Rectal smooth muscle tissue (tissue), 1 donor: Measurements from ENCODE around the gene NPLOC4.

Experiments
- H3K27ac ChIP-seq: one replicate; pipeline ENCODE4 v1.7.0; 2013; ENCODE audit warnings: low read depth, low read length, inconsistent platforms
- H3K27me3 ChIP-seq: one replicate; pipeline ENCODE4 v1.7.0; 2013; ENCODE audit warnings: low read length; ENCODE audit not compliant: control insufficient read depth, insufficient read depth
- H3K36me3 ChIP-seq: one replicate; pipeline ENCODE4 v1.7.0; 2013; ENCODE audit warnings: low read length; ENCODE audit not compliant: control insufficient read depth, insufficient read depth
- H3K4me1 ChIP-seq: one replicate; pipeline ENCODE4 v1.7.0; 2013; ENCODE audit warnings: low read length; ENCODE audit not compliant: control insufficient read depth, insufficient read depth
- H3K4me3 ChIP-seq: one replicate; pipeline ENCODE4 v1.7.0; 2013; ENCODE audit warnings: low read length
- H3K9ac ChIP-seq: one replicate; pipeline ENCODE4 v1.7.0; 2013; ENCODE audit warnings: low read length

NPLOC4 gene

DNA sequence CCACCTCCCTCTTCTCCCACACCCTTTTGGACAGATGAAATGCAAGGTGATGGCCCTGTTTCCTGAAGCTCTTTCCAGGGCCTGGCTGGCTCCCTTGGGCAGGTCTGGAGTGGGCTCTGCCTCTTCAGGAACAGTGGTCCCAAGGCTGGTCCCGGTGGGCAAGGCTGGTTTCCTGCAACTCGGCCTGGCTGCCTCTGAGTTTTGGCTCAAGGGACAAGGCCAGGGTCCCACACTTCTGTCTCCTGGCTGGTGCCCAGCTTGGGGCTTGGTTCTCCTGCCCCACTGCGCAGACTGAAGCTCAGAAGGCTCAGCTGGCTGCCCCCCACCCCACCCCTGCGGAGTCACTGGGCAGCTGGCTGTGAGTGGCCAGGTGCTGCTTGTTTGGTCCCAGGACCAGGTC lies 120.5 kb downstream of the NPLOC4 start:
- H3K27me3 ChIP-seq = no peaks in the 10 kb centered on the region
- peak overlapping the region; percentile 74 for H3K4me3 ChIP-seq
- H3K9ac ChIP-seq = no peak overlapping the region
- peak overlapping the region; percentile 100 for H3K27ac ChIP-seq
- peaks cover 23% of the 10 kb centered on the region for H3K4me1 ChIP-seq
- H3K36me3 ChIP-seq = peaks cover 8% of the 10 kb centered on the region

- Histone ChIP-seq H3K9ac (peak overlapping the region; percentile 94), H3K4me3 (peak overlapping the region; percentile 74), H3K27me3 (no peaks in the 10 kb centered on the region), H3K27ac (peak overlapping the region; percentile 100), H3K4me1 (peaks cover 23% of the 10 kb centered on the region), H3K36me3 (peaks cover 17% of the 10 kb centered on the region)
Measured at GRCh38 chr17:81515530-81516041, 121.3 kb downstream of the NPLOC4 start.

GRCh38 chr17:81514739-81515529 lies 122.0 kb downstream of the NPLOC4 start:
- peak overlapping the region; percentile 94 for H3K9ac ChIP-seq
- peak overlapping the region; percentile 74 for H3K4me3 ChIP-seq
- H3K4me1 ChIP-seq = peaks cover 23% of the 10 kb centered on the region
- H3K27ac ChIP-seq = peak overlapping the region; percentile 100
- H3K27me3 ChIP-seq = no peaks in the 10 kb centered on the region
- H3K36me3 ChIP-seq = peaks cover 23% of the 10 kb centered on the region

- H3K36me3 ChIP-seq = peaks cover 27% of the 10 kb centered on the region
- peaks cover 20% of the 10 kb centered on the region for H3K4me1 ChIP-seq
- peak overlapping the region; percentile 99 for H3K9ac ChIP-seq
- peak overlapping the region; percentile 74 for H3K4me3 ChIP-seq
- peak overlapping the region; percentile 100 for H3K27ac ChIP-seq
- no peaks in the 10 kb centered on the region for H3K27me3 ChIP-seq
Measured at GRCh38 chr17:81514489-81514738, 122.5 kb downstream of the NPLOC4 start.

- Histone ChIP-seq H3K27ac (peak overlapping the region; percentile 100), H3K36me3 (peaks cover 32% of the 10 kb centered on the region), H3K4me1 (peaks cover 16% of the 10 kb centered on the region), H3K9ac (peak overlapping the region; percentile 99), H3K27me3 (no peaks in the 10 kb centered on the region), H3K4me3 (peak overlapping the region; percentile 74)
Measured at GRCh38 chr17:81513753-81514488, 123.0 kb downstream of the NPLOC4 start.

DNA sequence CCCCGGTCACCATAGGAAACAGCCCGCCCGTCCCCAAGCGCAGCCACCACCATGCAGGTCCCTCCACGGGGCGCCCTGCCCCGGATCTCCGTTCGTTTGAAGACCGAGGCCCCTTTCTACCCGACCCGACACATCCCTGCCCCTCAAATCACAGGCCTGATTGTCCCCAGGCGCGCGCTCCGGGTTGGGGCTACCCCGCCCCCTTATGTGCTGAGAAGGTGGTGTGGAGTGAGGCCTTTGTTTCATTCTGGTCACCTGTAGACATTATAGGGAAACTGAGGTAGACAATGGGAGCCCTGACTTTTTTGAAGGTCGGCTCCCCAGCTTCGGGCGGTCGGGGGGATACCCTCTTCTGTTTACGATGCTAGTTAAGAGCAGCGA lies 123.5 kb downstream of the NPLOC4 start:
- Histone ChIP-seq H3K9ac (peak overlapping the region; percentile 99), H3K27me3 (no peaks in the 10 kb centered on the region), H3K27ac (peak overlapping the region; percentile 100), H3K4me1 (peaks cover 19% of the 10 kb centered on the region), H3K36me3 (peaks cover 36% of the 10 kb centered on the region), H3K4me3 (peak overlapping the region; percentile 74)

- Histone ChIP-seq H3K9ac (peak within 1 kb of the TSS; percentile 99), H3K4me1 (peaks cover 15% of the 10 kb centered on the region), H3K27ac (peak within 1 kb of the TSS; percentile 100), H3K4me3 (peak within 1 kb of the TSS; percentile 95), H3K27me3 (no peaks in the 10 kb centered on the region), H3K36me3 (peaks cover 36% of the 10 kb centered on the region)
Measured at GRCh38 chr17:81512562-81513371, 124.1 kb downstream of the NPLOC4 start, which contains the start of gene ACTG1. ACTG1 (minus strand) TSS chr17:81512799; CDS start chr17:81512354, 445 bp downstream.

GRCh38 chr17:81511804-81512561 lies 124.9 kb downstream of the NPLOC4 start:
- peak overlapping the region; percentile 95 for H3K27ac ChIP-seq
- peak overlapping the region; percentile 96 for H3K9ac ChIP-seq
- H3K4me1 ChIP-seq = peaks cover 15% of the 10 kb centered on the region

DNA sequence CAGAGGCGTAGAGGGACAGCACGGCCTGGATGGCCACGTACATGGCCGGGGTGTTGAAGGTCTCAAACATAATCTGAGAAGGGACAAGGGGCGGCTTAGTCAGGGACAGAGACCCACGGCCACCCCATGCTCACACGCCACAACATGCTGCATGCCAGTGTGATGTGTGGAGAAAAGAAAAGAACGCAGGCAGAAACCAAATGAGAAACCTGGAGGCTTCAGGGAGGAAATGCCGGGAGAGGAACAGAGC lies 125.4 kb downstream of the NPLOC4 start:
- peak overlapping the region; percentile 95 for H3K27ac ChIP-seq
- H3K4me3 ChIP-seq = peak overlapping the region; percentile 95
- no peaks in the 10 kb centered on the region for H3K27me3 ChIP-seq
- peak overlapping the region; percentile 96 for H3K9ac ChIP-seq
- H3K36me3 ChIP-seq = peaks cover 36% of the 10 kb centered on the region
- H3K4me1 ChIP-seq = peaks cover 10% of the 10 kb centered on the region

More at GRCh38 chr17:81511804-81512561, 124.9 kb downstream of the NPLOC4 start:
- no peaks in the 10 kb centered on the region for H3K27me3 ChIP-seq
- H3K4me3 ChIP-seq = peak overlapping the region; percentile 95
- peaks cover 36% of the 10 kb centered on the region for H3K36me3 ChIP-seq

GRCh38 chr17:81510785-81511553 lies 125.9 kb downstream of the NPLOC4 start:
- peak overlapping the region; percentile 95 for H3K4me3 ChIP-seq
- peaks cover 5% of the 10 kb centered on the region for H3K4me1 ChIP-seq
- no peaks in the 10 kb centered on the region for H3K27me3 ChIP-seq
- peak overlapping the region; percentile 95 for H3K27ac ChIP-seq
- H3K36me3 ChIP-seq = peaks cover 36% of the 10 kb centered on the region
- peak overlapping the region; percentile 96 for H3K9ac ChIP-seq
